ENCODE measurements around the gene BBS7.

BBS7 gene

DNA sequence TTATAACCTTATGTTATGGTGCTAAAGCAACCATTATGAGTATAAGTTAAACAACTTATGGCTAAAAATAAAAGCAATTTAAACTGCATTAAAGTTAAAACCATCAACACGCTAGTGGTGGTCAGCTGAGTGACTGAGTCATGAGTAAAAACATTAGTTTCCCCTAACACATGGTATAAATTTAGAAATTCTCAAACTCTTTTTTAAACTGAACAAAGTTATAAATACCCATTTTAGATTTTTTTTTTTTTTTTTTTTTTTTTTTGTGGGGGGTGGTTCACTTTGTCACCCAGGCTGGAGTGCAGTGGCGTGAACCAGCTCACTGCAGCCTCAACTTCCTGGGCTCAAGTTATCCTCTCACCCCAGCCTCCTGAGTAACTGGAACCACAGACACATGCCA is 5.4 kb upstream of the BBS7 start:
- Histone ChIP-seq H3K9me3 (ENCODE audit: insufficient read depth, low read depth, low read length) (no peaks in the 10 kb centered on the region), H3K36me3 (ENCODE audit: insufficient read depth, low read depth, low read length) (no peaks in the 10 kb centered on the region), H3K4me1 (ENCODE audit: insufficient read depth, low read length) (no peaks in the 10 kb centered on the region), H3K27me3 (ENCODE audit: insufficient read depth, low read length) (no peaks in the 10 kb centered on the region), H3K27ac (ENCODE audit: low read length) (no peak overlapping the region), H3K9ac (ENCODE audit: low read depth, low read length) (no peak overlapping the region), H3K4me3 (ENCODE audit: low read length) (no peak overlapping the region)

DNA sequence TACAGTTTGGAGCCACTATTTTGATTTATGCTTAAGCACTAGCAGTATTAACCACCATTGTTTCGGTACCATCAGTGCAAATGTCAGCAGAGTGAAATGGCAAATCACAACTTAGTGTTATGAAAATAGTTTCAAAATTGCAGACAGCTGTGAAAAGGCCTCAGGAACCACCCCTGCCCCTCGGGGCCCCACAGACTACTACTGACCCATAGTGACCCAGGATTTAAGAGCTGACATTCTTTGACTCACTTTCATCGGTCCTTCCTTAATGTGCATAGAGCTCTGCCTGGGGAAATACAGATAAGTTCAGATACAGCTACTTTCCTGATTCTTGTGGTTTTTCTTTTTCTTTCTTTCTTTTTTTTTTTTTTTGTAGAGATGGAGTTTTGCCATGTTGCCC is 3.3 kb upstream of the BBS7 start:
- Histone ChIP-seq H3K36me3 (ENCODE audit: insufficient read depth, low read depth, low read length) (no peaks in the 10 kb centered on the region), H3K4me1 (ENCODE audit: insufficient read depth, low read length) (no peaks in the 10 kb centered on the region), H3K27me3 (ENCODE audit: insufficient read depth, low read length) (no peaks in the 10 kb centered on the region), H3K27ac (ENCODE audit: low read length) (no peak overlapping the region), H3K4me3 (ENCODE audit: low read length) (no peak overlapping the region), H3K9ac (ENCODE audit: low read depth, low read length) (no peak overlapping the region), H3K9me3 (ENCODE audit: insufficient read depth, low read depth, low read length) (no peaks in the 10 kb centered on the region)

GRCh38 chr4:121863799-121864198 is 6.5 kb downstream of the BBS7 start:
- Histone ChIP-seq H3K4me1 (ENCODE audit: insufficient read depth, low read length) (no peaks in the 10 kb centered on the region), H3K9me3 (ENCODE audit: insufficient read depth, low read depth, low read length) (no peaks in the 10 kb centered on the region; the same call in 1 of the 2 replicates), H3K9ac (ENCODE audit: low read depth, low read length) (no peak overlapping the region), H3K4me3 (ENCODE audit: low read length) (no peak overlapping the region), H3K36me3 (ENCODE audit: insufficient read depth, low read depth, low read length) (peaks cover 54% of the 10 kb centered on the region), H3K27ac (ENCODE audit: low read length) (no peak overlapping the region), H3K27me3 (ENCODE audit: insufficient read depth, low read length) (no peaks in the 10 kb centered on the region)

DNA sequence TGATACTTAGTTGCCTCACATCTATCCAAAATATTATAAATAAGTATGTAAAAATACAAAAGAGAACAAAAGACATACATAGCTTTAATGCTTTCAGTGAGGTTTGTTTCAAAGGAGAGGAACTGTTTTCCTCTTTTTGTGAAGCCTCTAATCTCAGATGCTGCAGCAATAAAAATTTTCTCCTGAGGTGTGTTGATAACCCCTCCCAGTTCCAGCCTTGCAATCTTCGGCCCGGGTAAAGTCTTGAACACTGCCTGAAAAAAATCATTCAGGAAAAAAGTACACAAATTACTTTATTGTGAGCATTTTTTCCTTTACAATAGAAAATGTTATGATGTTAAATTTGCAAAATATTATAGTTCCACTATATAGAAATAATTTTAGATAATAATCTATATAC is 8.8 kb downstream of the BBS7 start:
- no peak overlapping the region for H3K9ac ChIP-seq (ENCODE audit: low read depth, low read length)
- no peak overlapping the region for H3K4me3 ChIP-seq (ENCODE audit: low read length)
- no peak overlapping the region for H3K27ac ChIP-seq (ENCODE audit: low read length)
- H3K27me3 ChIP-seq (ENCODE audit: insufficient read depth, low read length), result no peaks in the 10 kb centered on the region
- H3K4me1 ChIP-seq (ENCODE audit: insufficient read depth, low read length), result no peaks in the 10 kb centered on the region
- H3K36me3 ChIP-seq (ENCODE audit: insufficient read depth, low read depth, low read length), result peaks cover 44% of the 10 kb centered on the region
- H3K9me3 ChIP-seq (ENCODE audit: insufficient read depth, low read depth, low read length), result no peaks in the 10 kb centered on the region

- Histone ChIP-seq H3K27me3 (ENCODE audit: insufficient read depth, low read length) (no peaks in the 10 kb centered on the region), H3K4me3 (ENCODE audit: low read length) (no peak overlapping the region), H3K9ac (ENCODE audit: low read depth, low read length) (no peak overlapping the region), H3K27ac (ENCODE audit: low read length) (no peak overlapping the region), H3K4me1 (ENCODE audit: insufficient read depth, low read length) (no peaks in the 10 kb centered on the region), H3K36me3 (ENCODE audit: insufficient read depth, low read depth, low read length) (peaks cover 33% of the 10 kb centered on the region), H3K9me3 (ENCODE audit: insufficient read depth, low read depth, low read length) (no peaks in the 10 kb centered on the region)
These were observed 10.2 kb downstream of the BBS7 start for GRCh38 chr4:121860121-121860520.

GRCh38 chr4:121851354-121851753 is 18.9 kb downstream of the BBS7 start:
- no peak overlapping the region for H3K4me3 ChIP-seq (ENCODE audit: low read length)
- H3K9ac ChIP-seq (ENCODE audit: low read depth, low read length), result no peak overlapping the region
- H3K4me1 ChIP-seq (ENCODE audit: insufficient read depth, low read length), result no peaks in the 10 kb centered on the region
- no peaks in the 10 kb centered on the region for H3K27me3 ChIP-seq (ENCODE audit: insufficient read depth, low read length)
- no peak overlapping the region for H3K27ac ChIP-seq (ENCODE audit: low read length)
- no peaks in the 10 kb centered on the region; the same call in 1 of the 2 replicates for H3K36me3 ChIP-seq (ENCODE audit: insufficient read depth, low read depth, low read length)
- no peaks in the 10 kb centered on the region for H3K9me3 ChIP-seq (ENCODE audit: insufficient read depth, low read depth, low read length)

GRCh38 chr4:121846662-121847061 is 23.6 kb downstream of the BBS7 start:
- peaks cover 22% of the 10 kb centered on the region; the same call in 1 of the 2 replicates for H3K36me3 ChIP-seq (ENCODE audit: insufficient read depth, low read depth, low read length)
- H3K4me3 ChIP-seq (ENCODE audit: low read length), result no peak overlapping the region
- no peaks in the 10 kb centered on the region for H3K4me1 ChIP-seq (ENCODE audit: insufficient read depth, low read length)
- no peaks in the 10 kb centered on the region for H3K9me3 ChIP-seq (ENCODE audit: insufficient read depth, low read depth, low read length)
- H3K27me3 ChIP-seq (ENCODE audit: insufficient read depth, low read length), result no peaks in the 10 kb centered on the region
- H3K27ac ChIP-seq (ENCODE audit: low read length), result no peak overlapping the region
- H3K9ac ChIP-seq (ENCODE audit: low read depth, low read length), result no peak overlapping the region

DNA sequence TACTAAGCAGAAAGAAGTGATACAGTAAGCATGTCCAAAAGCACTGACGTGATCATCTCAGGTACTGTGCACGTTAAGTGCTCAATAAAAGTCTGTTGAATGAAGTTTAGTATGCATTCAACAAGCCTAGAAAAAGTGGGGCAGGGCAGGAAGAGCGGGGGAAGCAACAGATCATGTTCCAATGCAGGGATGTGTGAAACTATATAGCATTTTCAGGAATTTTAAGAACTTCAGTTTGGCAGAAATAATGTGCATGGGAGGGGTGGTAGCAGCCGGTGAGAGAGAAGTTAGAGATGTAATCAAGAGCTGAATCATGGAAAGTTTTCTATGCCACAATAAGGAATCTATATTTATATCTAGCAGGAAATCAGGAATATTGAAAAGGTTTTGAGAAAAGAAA is 27.4 kb downstream of the BBS7 start:
- Histone ChIP-seq H3K9me3 (ENCODE audit: insufficient read depth, low read depth, low read length) (no peaks in the 10 kb centered on the region), H3K27me3 (ENCODE audit: insufficient read depth, low read length) (no peaks in the 10 kb centered on the region), H3K9ac (ENCODE audit: low read depth, low read length) (no peak overlapping the region), H3K4me1 (ENCODE audit: insufficient read depth, low read length) (no peaks in the 10 kb centered on the region), H3K36me3 (ENCODE audit: insufficient read depth, low read depth, low read length) (peaks cover 34% of the 10 kb centered on the region; the same call in 1 of the 2 replicates), H3K4me3 (ENCODE audit: low read length) (no peak overlapping the region), H3K27ac (ENCODE audit: low read length) (no peak overlapping the region)

- no peaks in the 10 kb centered on the region for H3K4me1 ChIP-seq (ENCODE audit: insufficient read depth, low read length)
These were observed 32.1 kb downstream of the BBS7 start for GRCh38 chr4:121838136-121838535.

DNA sequence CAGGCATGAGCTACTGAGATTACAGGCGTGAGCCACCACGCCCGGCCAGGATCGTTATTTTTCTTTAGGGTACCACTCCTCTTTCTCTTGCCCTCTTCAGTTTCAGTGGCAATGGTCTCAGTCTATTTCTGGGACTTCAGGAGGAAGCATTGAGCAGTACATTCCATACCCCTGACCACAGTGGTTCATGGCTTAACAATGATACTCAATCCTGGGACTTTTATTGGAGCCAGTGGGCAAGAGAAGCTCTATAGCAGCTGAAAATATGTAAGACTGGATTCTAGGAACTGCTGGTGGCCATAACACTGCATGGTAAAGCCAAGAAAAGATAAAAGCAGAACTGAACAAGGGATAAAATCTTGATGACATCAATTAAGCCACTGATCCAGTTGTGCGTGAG is 40.8 kb downstream of the BBS7 start:
- no peak overlapping the region for H3K4me3 ChIP-seq (ENCODE audit: low read length)
- H3K36me3 ChIP-seq (ENCODE audit: insufficient read depth, low read depth, low read length), result 0 out of 2 replicates have a peak, but pooled peaks cover 7% of the 10 kb centered on the region
- H3K9ac ChIP-seq (ENCODE audit: low read depth, low read length), result no peak overlapping the region
- H3K9me3 ChIP-seq (ENCODE audit: insufficient read depth, low read depth, low read length), result no peaks in the 10 kb centered on the region
- no peaks in the 10 kb centered on the region for H3K27me3 ChIP-seq (ENCODE audit: insufficient read depth, low read length)
- no peaks in the 10 kb centered on the region for H3K4me1 ChIP-seq (ENCODE audit: insufficient read depth, low read length)
- no peak overlapping the region for H3K27ac ChIP-seq (ENCODE audit: low read length)

More at GRCh38 chr4:121838136-121838535, 32.1 kb downstream of the BBS7 start:
- H3K36me3 ChIP-seq (ENCODE audit: insufficient read depth, low read depth, low read length), result peaks cover 23% of the 10 kb centered on the region
- no peak overlapping the region for H3K9ac ChIP-seq (ENCODE audit: low read depth, low read length)
- no peak overlapping the region for H3K4me3 ChIP-seq (ENCODE audit: low read length)
- H3K27ac ChIP-seq (ENCODE audit: low read length), result no peak overlapping the region
- H3K9me3 ChIP-seq (ENCODE audit: insufficient read depth, low read depth, low read length), result no peaks in the 10 kb centered on the region
- no peaks in the 10 kb centered on the region for H3K27me3 ChIP-seq (ENCODE audit: insufficient read depth, low read length)

DNA sequence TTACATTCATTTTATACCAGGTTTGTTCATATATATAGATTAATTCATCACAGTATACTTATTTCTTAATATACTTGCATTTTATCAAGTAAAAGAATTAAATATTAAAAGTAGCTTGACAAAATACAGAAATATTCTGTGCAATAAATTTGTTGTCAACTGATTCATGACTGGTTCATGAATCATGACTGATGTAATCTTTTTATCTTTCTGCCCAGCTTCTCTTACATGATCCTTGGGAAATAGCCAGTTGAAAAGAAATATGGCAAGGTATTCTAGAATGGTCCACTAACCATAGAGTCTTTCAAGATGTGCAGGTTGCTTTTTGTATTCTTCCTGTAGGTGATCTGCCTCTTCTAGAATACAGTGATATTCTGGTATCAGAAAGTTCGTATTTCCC is 42.4 kb downstream of the BBS7 start:
- H3K36me3 ChIP-seq (ENCODE audit: insufficient read depth, low read depth, low read length), result 0 out of 2 replicates have a peak, but pooled peaks cover 3% of the 10 kb centered on the region
- no peaks in the 10 kb centered on the region for H3K27me3 ChIP-seq (ENCODE audit: insufficient read depth, low read length)
- H3K9ac ChIP-seq (ENCODE audit: low read depth, low read length), result no peak overlapping the region
- no peaks in the 10 kb centered on the region for H3K4me1 ChIP-seq (ENCODE audit: insufficient read depth, low read length)
- no peaks in the 10 kb centered on the region for H3K9me3 ChIP-seq (ENCODE audit: insufficient read depth, low read depth, low read length)
- H3K27ac ChIP-seq (ENCODE audit: low read length), result no peak overlapping the region
- no peak overlapping the region for H3K4me3 ChIP-seq (ENCODE audit: low read length)

- H3K27ac ChIP-seq (ENCODE audit: low read length), result no peak overlapping the region
- H3K4me1 ChIP-seq (ENCODE audit: insufficient read depth, low read length), result peaks cover 7% of the 10 kb centered on the region; the same call in 1 of the 2 replicates
- no peak overlapping the region for H3K4me3 ChIP-seq (ENCODE audit: low read length)
- no peaks in the 10 kb centered on the region for H3K27me3 ChIP-seq (ENCODE audit: insufficient read depth, low read length)
- no peaks in the 10 kb centered on the region for H3K9me3 ChIP-seq (ENCODE audit: insufficient read depth, low read depth, low read length)
- peaks cover 28% of the 10 kb centered on the region for H3K36me3 ChIP-seq (ENCODE audit: insufficient read depth, low read depth, low read length)
- H3K9ac ChIP-seq (ENCODE audit: low read depth, low read length), result no peak overlapping the region
These were observed 45.3 kb downstream of the BBS7 start for GRCh38 chr4:121824950-121825349.
